GM18867 (cell line): ENCODE data around the gene BTBD9.

Experiments
- ATAC-seq: cut with Tn5 transposase; IDR thresholded peaks from one replicate; pipeline ENCODE4 v1.9.1; 2021; ENCODE audit warnings: mild to moderate bottlenecking, moderate library complexity; ENCODE audit not compliant: unreplicated experiment

The BTBD9 gene

DNA sequence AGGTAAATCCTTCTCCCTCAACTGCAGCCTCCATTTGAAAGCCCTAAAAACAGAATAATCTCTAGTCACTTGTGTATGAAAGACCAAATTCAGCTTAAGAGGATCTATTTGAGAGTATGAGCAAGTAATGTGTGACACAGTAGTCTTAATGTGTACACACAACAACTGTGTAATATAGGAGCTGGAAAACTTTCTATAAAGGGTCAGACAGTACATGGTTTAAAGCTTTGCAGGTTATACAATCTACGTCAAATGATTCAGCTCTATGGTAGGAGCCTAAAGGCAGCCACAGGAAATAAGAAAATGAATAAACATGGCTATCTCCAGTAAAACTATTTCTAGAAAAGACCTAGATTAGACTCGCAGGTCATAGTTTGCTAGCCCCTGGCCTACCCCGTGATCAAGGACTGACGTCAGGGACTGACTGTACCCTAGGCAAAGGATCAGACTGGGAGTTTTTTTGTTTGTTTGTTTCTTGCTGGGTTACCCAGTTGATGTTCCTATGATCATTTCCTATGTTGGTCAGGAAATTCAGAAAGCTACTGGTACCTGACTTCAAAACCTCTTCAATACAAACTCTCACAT, 39.7 kb downstream of the BTBD9 start:
- no peak for ATAC-seq

- ATAC-seq: no peak
Measured at GRCh38 chr6:38599261-38599660, 40.5 kb downstream of the BTBD9 start.

DNA sequence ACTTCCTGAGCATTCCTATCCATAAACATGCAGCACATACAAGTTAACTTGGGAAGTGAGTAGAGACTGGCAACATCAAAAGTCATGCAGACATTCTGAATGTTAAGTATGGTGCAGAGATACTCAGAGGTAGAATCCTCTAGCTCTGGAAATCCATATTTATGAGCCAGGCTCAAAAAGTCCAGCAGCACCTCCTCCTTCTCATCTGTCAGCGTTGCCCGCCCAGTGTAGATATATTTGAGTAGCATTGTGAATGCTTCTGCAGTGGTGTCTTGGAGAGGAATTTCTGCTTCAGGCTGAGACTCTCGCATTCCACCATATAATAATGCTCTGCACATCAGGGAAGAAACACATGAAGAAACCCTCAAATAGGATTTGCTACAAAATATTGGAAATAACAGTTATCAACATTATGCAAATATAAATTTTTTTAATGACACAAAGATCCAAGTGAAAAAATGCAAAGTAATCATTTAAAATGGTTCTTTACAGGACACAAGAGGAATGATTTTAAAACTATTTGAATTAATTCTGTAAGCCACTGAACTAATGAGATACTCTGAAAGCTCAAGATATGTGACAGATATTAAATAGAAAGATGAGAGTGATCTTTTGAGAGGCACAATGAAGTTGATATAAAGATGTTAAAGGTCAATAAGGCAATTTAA, 45.6 kb downstream of the BTBD9 start:
- no peak for ATAC-seq

DNA sequence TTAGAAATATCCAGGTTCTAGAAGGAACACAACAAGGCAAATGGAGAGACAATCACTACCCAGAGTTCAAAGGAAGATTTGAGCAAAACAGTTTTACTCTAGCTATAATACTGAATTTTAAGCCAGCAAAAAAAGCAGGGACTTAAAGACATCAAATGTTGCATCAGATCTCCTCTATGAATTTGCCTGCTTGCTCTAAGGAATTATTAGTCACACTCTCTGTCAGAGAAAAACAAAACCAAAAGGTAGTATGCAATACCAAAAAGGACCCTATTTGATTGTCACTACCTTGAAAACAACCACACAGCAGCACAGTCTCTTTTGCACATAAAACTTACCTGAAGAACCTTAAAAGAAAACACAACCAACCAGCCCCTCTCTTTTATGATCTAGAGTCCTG, 46.3 kb downstream of the BTBD9 start:
- no peak for ATAC-seq

DNA sequence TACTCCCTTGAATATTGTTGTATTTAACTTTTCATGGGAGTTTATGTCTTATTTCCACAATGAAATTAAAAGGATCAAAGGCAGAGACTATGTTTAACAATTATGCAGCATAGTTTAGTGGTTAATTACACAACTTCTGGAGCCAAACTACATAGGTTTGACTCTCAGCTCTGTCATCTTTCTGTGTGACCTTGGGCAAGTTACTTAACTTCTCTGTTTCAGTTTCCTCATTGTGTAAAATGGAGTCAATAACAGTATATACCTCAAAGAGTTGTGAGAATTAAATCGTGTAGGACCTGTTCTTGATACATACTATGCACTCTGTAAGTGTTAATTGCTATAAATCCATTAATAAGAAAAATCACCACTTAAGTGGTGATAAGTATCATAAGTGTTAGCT, 48.3 kb downstream of the BTBD9 start:
- ATAC-seq: no peak

GRCh38 chr6:38589367-38589720, 50.4 kb downstream of the BTBD9 start:
- ATAC-seq: no peak

DNA sequence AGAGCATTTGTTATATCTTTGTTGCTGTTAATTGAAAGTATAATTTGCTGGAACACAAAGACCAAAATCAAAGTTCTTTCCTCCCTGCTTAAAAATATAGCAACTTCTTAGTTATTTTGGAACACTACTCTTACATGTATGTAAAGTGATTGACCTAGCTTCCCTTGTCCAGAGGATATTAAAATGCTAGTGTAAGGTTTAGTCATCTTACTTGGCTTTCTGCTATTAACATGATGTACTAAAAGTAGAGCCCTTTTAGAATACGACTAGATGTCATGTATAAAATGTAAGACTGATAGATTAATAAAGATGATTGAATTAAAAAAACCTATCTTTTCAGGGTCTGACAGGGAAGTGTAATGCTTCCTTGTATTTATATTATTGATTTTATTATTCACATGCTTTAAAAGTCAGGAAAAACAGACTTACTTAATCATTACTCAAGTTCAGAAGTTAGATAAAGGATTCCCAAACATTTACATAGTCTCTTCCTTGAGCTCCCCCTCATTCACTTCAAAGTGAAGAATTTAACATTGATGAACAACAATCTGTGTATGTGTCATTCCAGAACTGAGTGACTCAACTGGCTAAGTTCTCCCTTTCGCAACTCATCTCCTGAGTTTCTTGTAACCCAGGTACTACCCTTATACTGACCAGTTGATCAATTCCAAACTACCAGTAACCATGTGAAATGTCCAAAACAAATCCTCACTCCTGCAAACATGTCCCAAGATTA, 50.9 kb downstream of the BTBD9 start:
- no peak for ATAC-seq

DNA sequence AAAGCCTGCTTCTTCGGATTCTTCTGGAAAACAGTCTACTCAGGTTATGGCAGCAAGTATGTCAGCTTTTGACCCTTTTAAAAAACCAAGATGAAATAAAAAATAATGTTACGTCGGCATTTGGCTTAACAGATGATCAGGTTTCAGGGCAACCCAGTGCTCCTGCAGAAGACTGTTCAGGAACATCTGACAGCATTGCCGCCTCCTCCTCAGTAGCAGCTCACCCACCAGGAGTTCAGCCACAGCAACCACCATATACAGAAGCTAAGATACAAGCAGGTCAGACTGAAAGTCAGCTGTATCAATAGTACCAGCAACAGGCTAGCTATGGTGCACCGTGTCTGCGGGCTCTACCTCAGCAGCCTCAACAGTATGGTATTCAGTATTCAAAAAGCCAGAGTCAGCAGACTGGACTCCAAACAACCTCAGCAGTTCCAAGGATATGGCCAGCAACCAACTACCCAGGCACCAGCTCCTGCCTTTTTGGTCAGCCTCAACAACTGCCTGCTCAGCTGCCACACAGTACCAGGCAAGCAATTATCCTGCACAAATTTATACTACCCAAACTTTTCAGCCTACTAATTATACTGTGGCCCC, 51.9 kb downstream of the BTBD9 start:
- no peak for ATAC-seq

- no peak for ATAC-seq
Measured at GRCh38 chr6:38586992-38587391, 52.7 kb downstream of the BTBD9 start.

DNA sequence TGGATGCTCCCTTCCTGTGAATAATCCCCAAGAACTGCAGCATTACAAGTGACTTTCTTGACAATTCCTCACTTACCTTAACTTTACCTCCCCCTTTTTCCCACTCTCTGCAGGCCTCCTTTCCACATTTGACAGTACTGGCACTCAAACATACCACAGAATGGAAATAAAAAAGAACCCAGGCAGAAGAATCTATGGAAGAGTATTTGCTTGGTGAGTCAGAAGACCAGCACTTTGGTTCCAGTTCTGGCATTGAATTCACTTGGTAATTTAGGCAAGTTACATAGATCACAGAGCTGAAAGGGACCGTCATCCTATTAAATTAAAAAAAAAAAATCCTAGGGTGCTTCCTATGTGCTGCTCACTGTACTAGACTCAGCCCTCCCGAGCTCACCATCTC, 55.0 kb downstream of the BTBD9 start:
- no peak for ATAC-seq

DNA sequence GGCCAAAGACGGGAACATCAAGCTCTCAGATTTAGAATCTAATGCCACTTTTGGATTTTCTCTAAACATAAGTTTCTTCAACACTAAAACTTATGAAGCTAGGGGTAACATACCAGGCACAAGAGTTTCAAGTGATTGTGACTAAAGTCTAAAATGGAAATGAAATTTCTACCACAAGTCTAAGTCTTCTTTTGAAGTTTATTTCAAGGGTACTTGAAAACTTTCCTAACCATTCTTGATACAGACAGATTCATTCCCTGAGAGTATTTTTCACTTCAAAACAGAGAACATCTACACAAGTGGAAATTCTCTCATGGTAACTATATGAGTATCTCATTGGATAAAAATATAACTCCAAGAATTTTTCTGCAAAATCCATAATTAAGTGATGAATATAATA, 56.2 kb downstream of the BTBD9 start:
- no peak for ATAC-seq

- ATAC-seq: no peak
Measured at GRCh38 chr6:38580030-38580429, 59.7 kb downstream of the BTBD9 start.

DNA sequence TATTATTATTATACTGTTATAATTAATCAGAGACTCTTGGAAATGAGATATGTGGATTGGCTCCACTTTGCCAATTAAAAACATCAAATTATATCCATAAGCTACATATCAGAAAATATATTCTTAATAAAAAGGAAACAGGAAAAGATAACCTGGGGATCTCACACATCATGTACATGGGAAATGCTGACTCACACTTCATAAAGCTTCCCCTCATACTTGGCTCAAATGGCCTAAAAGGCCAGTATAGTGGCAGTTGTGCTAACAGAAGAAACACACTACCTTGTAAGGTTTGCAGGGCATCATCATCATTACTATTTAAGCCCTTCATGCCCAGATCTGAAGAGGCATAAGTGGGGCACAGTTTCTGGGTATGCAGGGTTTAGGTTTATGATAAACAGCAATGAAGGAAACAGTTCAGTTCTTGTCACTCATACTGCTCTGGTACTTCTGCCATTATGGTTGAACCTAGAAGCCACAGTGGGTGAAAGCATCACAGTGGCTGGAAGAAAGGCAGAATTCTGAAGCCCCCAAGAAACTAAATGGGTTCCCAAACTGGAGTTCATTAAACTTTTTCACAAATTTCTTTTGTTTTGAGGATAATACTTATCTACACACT, 60.6 kb downstream of the BTBD9 start:
- ATAC-seq: no peak

GRCh38 chr6:38578075-38578474, 61.7 kb downstream of the BTBD9 start:
- no peak for ATAC-seq

GRCh38 chr6:38577492-38577891, 62.2 kb downstream of the BTBD9 start:
- ATAC-seq: no peak

- ATAC-seq: no peak
Measured at GRCh38 chr6:38573801-38574395, 65.8 kb downstream of the BTBD9 start.

GRCh38 chr6:38572186-38572813, 67.4 kb downstream of the BTBD9 start:
- ATAC-seq: peak; percentile 48

- no peak for ATAC-seq
Measured at GRCh38 chr6:38571721-38572120, 68.0 kb downstream of the BTBD9 start.

GRCh38 chr6:38570750-38571149, 69.0 kb downstream of the BTBD9 start:
- no peak for ATAC-seq

GRCh38 chr6:38567436-38567835, 72.3 kb downstream of the BTBD9 start:
- no peak for ATAC-seq
